Activated CD8-positive, alpha-beta T cell treated with anti-CD3 and anti-CD28 coated beads for 36 hours (primary cell): ENCODE results near the gene ANKRD18B. TPM values are rescaled to one million over a fixed set of nuclear protein-coding genes. Genes with fewer than 3 reads are reported as not detected.
"Not testable (repeated sequence)": the region's sequence is repeated elsewhere in the genome, so short reads cannot be mapped to it uniquely, and the experiment has no call there.

Experiments
- ATAC-seq: fragments of 200-7000 bp; cut with Tn5 transposase; one replicate; pipeline ENCODE4 v1.10.0; 2021; ENCODE audit warnings: mild to moderate bottlenecking, moderate library complexity
- CTCF ChIA-PET: fragments of 350-600 bp; sonication (Branson Sonifier 250); formaldehyde crosslinking; loops from one replicate; lab custom pipeline; 2021; ENCODE audit warnings: antibody characterized with exemption; lab: Charles Lee
- POLR2A ChIA-PET: fragments of 350-600 bp; sonication (Branson Sonifier 250); formaldehyde crosslinking; loops from one replicate; lab custom pipeline; 2021; ENCODE audit warnings: antibody characterized with exemption; lab: Charles Lee
- DNase-seq: peaks from one replicate; pipeline ENCODE4 v3.0.0-alpha.2; 2020
- H3K27ac Mint-ChIP-seq: one replicate; pipeline ENCODE4 v1.8.0; 2021; ENCODE audit warnings: mild to moderate bottlenecking, mixed read lengths
- H3K27me3 Mint-ChIP-seq: one replicate; pipeline ENCODE4 v1.8.0; 2021; ENCODE audit warnings: mixed read lengths
- H3K36me3 Mint-ChIP-seq: one replicate; pipeline ENCODE4 v1.8.0; 2021; ENCODE audit warnings: low read depth, mixed read lengths
- H3K4me1 Mint-ChIP-seq: one replicate; pipeline ENCODE4 v1.8.0; 2021; ENCODE audit warnings: low read depth, mixed read lengths
- H3K4me3 Mint-ChIP-seq: one replicate; pipeline ENCODE4 v1.8.0; 2021; ENCODE audit warnings: mild to moderate bottlenecking, moderate library complexity, mixed read lengths
- H3K9me3 Mint-ChIP-seq: one replicate; pipeline ENCODE4 v1.8.0; 2021; ENCODE audit warnings: mixed read lengths
- intact Hi-C: fragments of 100-400 bp; cut with micrococcal nuclease; formaldehyde crosslinking; loops from one replicate; pipeline ENCODE4 v1.10.0; 2022
- total RNA-seq, 2 experiments: library from RNA; stranded (reverse); gene quantifications; one replicate each; pipeline ENCODE4 v1.2.3, GENCODE V29; 2021
- TF ChIP-seq, protein P1 (sequence below): fragments of 200-600 bp; IDR thresholded peaks from one replicate; pipeline ENCODE4 v1.8.0; 2022; ENCODE audit warnings: antibody characterized with exemption, mild to moderate bottlenecking

Gene ANKRD18B
- total RNA-seq, 2 experiments from 2014 or later = 0.56 TPM; not detected in 1

DNA sequence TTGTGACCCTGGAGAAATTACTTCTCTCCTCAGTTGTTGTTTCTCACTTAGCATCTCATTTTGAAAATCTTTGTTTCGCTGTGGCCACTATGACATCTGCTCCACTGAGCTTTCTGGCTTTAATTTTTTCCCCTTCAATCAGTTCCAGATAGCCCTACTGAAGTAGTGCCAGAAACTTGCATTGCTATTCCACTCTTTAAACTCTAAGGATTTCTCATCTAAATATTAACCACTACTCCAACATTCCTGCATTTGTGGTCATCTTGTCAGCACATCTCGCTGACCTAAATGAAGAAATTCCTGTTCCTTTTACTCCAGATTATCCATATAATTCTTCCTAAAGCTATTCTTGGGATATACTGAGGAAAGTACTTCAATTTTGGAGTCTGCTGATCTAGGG, 35.0 kb upstream of the ANKRD18B start:
- H3K4me1 Mint-ChIP-seq = no peaks in the 10 kb centered on the region
- H3K27me3 Mint-ChIP-seq = no peaks in the 10 kb centered on the region
- intact Hi-C loops = no loop called here
- no peaks in the 10 kb centered on the region for H3K36me3 Mint-ChIP-seq
- H3K4me3 Mint-ChIP-seq = no peak overlapping the region
- no peaks in the 10 kb centered on the region for H3K9me3 Mint-ChIP-seq
- no peak overlapping the region for H3K27ac Mint-ChIP-seq
- DNase-seq = no peak
- TF ChIP-seq, protein P1, sequence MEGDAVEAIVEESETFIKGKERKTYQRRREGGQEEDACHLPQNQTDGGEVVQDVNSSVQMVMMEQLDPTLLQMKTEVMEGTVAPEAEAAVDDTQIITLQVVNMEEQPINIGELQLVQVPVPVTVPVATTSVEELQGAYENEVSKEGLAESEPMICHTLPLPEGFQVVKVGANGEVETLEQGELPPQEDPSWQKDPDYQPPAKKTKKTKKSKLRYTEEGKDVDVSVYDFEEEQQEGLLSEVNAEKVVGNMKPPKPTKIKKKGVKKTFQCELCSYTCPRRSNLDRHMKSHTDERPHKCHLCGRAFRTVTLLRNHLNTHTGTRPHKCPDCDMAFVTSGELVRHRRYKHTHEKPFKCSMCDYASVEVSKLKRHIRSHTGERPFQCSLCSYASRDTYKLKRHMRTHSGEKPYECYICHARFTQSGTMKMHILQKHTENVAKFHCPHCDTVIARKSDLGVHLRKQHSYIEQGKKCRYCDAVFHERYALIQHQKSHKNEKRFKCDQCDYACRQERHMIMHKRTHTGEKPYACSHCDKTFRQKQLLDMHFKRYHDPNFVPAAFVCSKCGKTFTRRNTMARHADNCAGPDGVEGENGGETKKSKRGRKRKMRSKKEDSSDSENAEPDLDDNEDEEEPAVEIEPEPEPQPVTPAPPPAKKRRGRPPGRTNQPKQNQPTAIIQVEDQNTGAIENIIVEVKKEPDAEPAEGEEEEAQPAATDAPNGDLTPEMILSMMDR = no peak
- POLR2A ChIA-PET = no interaction called here
- ATAC-seq = no peak
- CTCF ChIA-PET = interaction anchor here (1.0 to 1.4 kb wide), 2 partner anchors 114 to 232 kb away, joined by 3 to 4 read pairs; no protein-coding TSS in a partner anchor

DNA sequence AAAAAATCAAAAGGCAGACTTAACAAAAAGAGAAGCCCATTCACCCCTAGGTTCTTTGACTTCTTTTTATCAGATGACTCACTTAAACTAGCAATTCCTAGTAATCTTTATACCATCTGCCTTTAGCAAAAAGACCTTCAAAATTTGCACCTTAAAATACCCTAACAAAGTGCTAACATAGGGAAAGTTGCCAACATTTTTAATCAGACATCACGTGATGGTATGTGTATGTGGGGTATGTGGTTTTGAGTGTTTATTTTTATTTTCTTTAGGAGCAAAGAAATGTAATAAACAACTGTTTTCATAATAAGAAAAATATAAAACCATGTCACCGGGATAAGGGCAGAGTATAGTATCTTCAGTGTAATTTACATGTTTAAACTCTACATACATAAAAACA, 30.2 kb upstream of the ANKRD18B start:
- ATAC-seq, H3K4me3 Mint-ChIP-seq, H3K27ac Mint-ChIP-seq, POLR2A ChIA-PET, H3K4me1 Mint-ChIP-seq, intact Hi-C loops, H3K27me3 Mint-ChIP-seq, DNase-seq, H3K9me3 Mint-ChIP-seq, H3K36me3 Mint-ChIP-seq, CTCF ChIA-PET: not testable (repeated sequence)

DNA sequence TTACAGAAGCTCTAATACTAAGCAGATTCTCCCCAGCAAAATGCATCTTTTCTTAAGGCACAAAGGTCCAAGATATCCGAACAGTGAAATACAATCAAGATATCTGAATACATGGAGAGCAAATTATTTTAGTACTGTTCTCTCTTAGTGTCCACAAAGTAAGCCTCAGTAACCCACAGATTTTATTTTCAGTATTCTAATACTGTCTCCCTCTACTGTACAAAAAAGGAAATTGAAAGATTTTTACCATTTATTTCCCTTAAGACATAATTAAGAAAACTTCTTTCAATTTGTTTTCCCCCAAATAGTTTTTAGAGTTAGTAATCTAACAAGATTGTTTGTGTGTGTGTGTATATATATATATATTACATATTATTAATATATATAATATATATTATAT, 25.7 kb upstream of the ANKRD18B start:
- intact Hi-C loops = no loop called here
- CTCF ChIA-PET = no interaction called here
- Mint-ChIP-seq H3K4me1 (no peaks in the 10 kb centered on the region), H3K27me3 (no peaks in the 10 kb centered on the region), H3K36me3 (no peaks in the 10 kb centered on the region), H3K4me3 (no peak overlapping the region), H3K9me3 (no peaks in the 10 kb centered on the region), H3K27ac (no peak overlapping the region)
- DNase-seq (no peak), ATAC-seq (no peak)
- TF ChIP-seq, protein P1 = no peak
- POLR2A ChIA-PET = no interaction called here

GRCh38 chr9:33506626-33507370, 17.3 kb upstream of the ANKRD18B start:
- H3K4me3 Mint-ChIP-seq = no peak overlapping the region
- DNase-seq (peak; percentile 13), ATAC-seq (peak; percentile 24)
- no peaks in the 10 kb centered on the region for H3K36me3 Mint-ChIP-seq
- CTCF ChIA-PET = no interaction called here
- no peaks in the 10 kb centered on the region for H3K9me3 Mint-ChIP-seq
- TF ChIP-seq, protein P1 = no peak
- no peak overlapping the region for H3K27ac Mint-ChIP-seq
- H3K27me3 Mint-ChIP-seq = no peaks in the 10 kb centered on the region
- H3K4me1 Mint-ChIP-seq = peaks cover 17% of the 10 kb centered on the region
- intact Hi-C loops = no loop called here
- POLR2A ChIA-PET = no interaction called here

DNA sequence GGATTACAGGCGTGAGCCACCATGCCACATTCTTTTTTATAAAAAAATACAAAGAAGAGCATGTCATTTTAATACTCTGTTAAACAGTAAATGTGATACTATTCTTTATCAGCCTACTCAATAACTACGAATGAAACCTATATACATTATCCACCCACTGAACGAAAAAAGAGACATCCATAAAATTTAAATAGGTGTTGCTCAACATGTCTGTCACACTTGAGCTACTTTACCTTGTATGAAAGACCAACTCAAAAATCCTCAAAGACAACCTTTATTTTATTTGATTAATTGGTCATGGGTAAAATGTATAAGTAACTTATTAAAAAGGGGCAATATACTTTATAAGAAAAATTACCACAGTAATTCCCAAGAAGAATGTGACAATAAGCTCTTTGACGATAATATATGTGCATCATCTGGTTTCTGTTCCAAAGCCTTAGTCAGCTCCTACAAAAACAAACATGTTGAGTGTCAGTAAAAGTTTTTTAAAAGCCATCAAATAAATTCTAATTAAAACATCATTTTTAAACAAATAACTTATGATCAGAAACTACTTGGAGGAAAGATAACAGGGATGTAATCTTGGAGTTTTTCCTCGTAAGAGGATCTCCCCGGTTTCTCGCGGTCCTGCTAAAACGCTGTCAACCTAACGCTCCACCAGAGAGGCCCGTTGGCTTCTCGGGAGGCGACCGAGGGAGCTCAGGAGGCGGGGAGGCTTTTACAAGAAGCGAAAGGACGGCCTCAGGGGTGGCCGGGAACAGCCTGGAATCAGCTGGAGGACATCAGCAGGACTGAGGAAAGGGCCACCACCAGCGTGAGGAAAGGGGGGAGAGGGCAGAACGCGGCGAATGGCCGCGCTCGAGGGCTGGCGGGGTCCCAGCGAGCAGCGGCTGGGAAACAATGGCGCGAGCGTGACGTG, 13.5 kb upstream of the ANKRD18B start:
- ChIA-PET CTCF (interaction anchor here (0.7 to 1.3 kb wide), 4 partner anchors 10 to 136 kb away, joined by 3 to 5 read pairs (median 4); no protein-coding TSS in a partner anchor), POLR2A (interaction anchor here (0.6 kb wide), 1 partner anchor 36 kb away, joined by 3 read pairs; no protein-coding TSS in a partner anchor)
- TF ChIP-seq, protein P1 = no peak
- no peaks in the 10 kb centered on the region for H3K27me3 Mint-ChIP-seq
- ATAC-seq (peak; percentile 88), DNase-seq (peak; percentile 59)
- peak overlapping the region; percentile 93 for H3K27ac Mint-ChIP-seq
- no peaks in the 10 kb centered on the region for H3K9me3 Mint-ChIP-seq
- H3K36me3 Mint-ChIP-seq = no peaks in the 10 kb centered on the region
- H3K4me1 Mint-ChIP-seq = peaks cover 17% of the 10 kb centered on the region
- intact Hi-C loops = no loop called here
- H3K4me3 Mint-ChIP-seq = peak overlapping the region; percentile 89

DNA sequence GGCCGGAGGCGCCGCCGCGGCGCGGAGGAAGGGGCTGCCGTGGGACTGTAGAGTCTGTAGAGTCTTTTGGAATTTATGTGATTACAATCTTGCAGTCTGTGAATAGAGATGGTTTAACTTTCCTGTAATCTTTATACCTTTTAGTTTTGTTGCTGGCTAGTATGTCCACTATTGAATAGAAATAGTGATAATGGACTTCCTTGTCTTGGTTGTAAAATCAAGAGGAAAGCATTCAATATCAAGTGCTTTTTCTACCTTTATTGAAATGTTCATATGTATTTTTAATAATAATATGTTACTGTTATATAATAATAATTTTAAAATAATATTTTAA, 12.9 kb upstream of the ANKRD18B start:
- POLR2A ChIA-PET, H3K9me3 Mint-ChIP-seq, intact Hi-C loops, ATAC-seq, DNase-seq, H3K36me3 Mint-ChIP-seq, H3K27me3 Mint-ChIP-seq: not testable (repeated sequence)
- CTCF ChIA-PET = interaction anchor here (1.1 to 1.3 kb wide), 3 partner anchors 11 to 95 kb away, joined by 4 to 5 read pairs (median 5); no protein-coding TSS in a partner anchor
- peak overlapping the region; percentile 93 for H3K27ac Mint-ChIP-seq
- peak overlapping the region; percentile 89 for H3K4me3 Mint-ChIP-seq
- peaks cover 15% of the 10 kb centered on the region for H3K4me1 Mint-ChIP-seq

DNA sequence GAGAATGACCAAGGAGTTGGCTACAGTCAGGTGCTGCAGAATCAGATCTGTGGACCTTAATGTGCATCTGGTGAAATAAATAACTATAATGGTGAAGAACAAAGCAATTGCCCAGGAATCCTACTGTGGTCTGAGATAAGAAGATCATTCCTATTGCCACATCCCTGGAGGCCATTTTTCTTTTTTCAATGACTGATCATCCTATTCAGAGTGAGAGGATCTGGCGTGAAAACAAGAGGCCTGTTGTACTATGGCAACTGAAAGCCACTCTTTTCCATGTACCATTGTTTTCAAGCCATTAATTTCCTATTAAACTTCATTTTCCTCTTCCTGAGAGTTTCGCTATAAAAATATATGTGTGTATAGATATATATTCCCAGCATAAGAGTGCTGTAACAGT, 11.5 kb upstream of the ANKRD18B start:
- H3K27ac Mint-ChIP-seq, POLR2A ChIA-PET, H3K4me1 Mint-ChIP-seq, H3K9me3 Mint-ChIP-seq, H3K4me3 Mint-ChIP-seq, ATAC-seq, H3K36me3 Mint-ChIP-seq, CTCF ChIA-PET, H3K27me3 Mint-ChIP-seq, DNase-seq, intact Hi-C loops: not testable (repeated sequence)
